OCI-LY7 (cell line): ENCODE data around the gene PCNT. TPM values are rescaled to one million over a fixed set of nuclear protein-coding genes. Genes with fewer than 3 reads are reported as not detected.

Experiments
- BruUV-seq: library from RNA; stranded (reverse); fragments of 400-500 nt; replicated peaks from 2 replicates; lab custom pipeline; 2021; lab: Mats Ljungman, UMichigan
- CTCF ChIA-PET: fragments of 300-600 bp; sonication (Branson Sonifier 250); formaldehyde crosslinking; loops from one replicate; lab custom pipeline; 2022; ENCODE audit warnings: antibody characterized with exemption; ENCODE audit not compliant: unreplicated experiment; lab: Charles Lee
- POLR2A ChIA-PET: fragments of 300-600 bp; sonication (Branson Sonifier 250); formaldehyde crosslinking; loops from one replicate; lab custom pipeline; 2022; ENCODE audit warnings: antibody characterized with exemption; lab: Charles Lee
- DNase-seq: peaks from one replicate; pipeline ENCODE4 v3.0.0-alpha.2; 2015; ENCODE audit warnings: low spot score
- H2AFZ ChIP-seq: fragments of 200-600 bp; sonication (generic), shearing (Covaris generic); 2 replicates; pipeline ENCODE4 v1.6.1; 2014; ENCODE audit warnings: mild to moderate bottlenecking, antibody characterized with exemption, low read length, moderate library complexity
- H3K27ac ChIP-seq: fragments of 200-600 bp; sonication (generic); 2 replicates; pipeline ENCODE4 v1.5.1; 2014; ENCODE audit warnings: mixed run types, low read depth, mild to moderate bottlenecking, moderate library complexity, low read length, inconsistent platforms; ENCODE audit not compliant: poor library complexity, severe bottlenecking
- H3K36me3 ChIP-seq: fragments of 200-600 bp; sonication (generic); 2 replicates; pipeline ENCODE4 v1.6.1; 2014; ENCODE audit warnings: mild to moderate bottlenecking, antibody characterized with exemption, low read length, moderate library complexity, mixed read lengths; ENCODE audit not compliant: insufficient read depth
- H3K4me1 ChIP-seq: fragments of 200-600 bp; sonication (generic); 2 replicates; pipeline ENCODE4 v1.5.1; 2014; ENCODE audit warnings: mild to moderate bottlenecking, low read length; ENCODE audit not compliant: insufficient read depth, poor library complexity, severe bottlenecking
- H3K4me2 ChIP-seq: fragments of 200-600 bp; sonication (generic); 2 replicates; pipeline ENCODE4 v1.6.1; 2014; ENCODE audit warnings: mild to moderate bottlenecking, low read length
- H3K4me3 ChIP-seq: fragments of 200-600 bp; sonication (generic); 2 replicates; pipeline ENCODE4 v1.5.1; 2014; ENCODE audit warnings: mild to moderate bottlenecking, low read depth, low read length; ENCODE audit not compliant: poor library complexity, severe bottlenecking
- H3K79me2 ChIP-seq: fragments of 200-600 bp; sonication (generic); 2 replicates; pipeline ENCODE4 v1.6.1; 2016; ENCODE audit warnings: low read depth, mild to moderate bottlenecking, low read length, moderate library complexity, mixed read lengths; ENCODE audit not compliant: insufficient read depth
- H3K9me2 ChIP-seq: fragments of 200-600 bp; sonication (generic); 2 replicates; pipeline ENCODE4 v1.6.1; 2016; ENCODE audit warnings: mild to moderate bottlenecking, low read length, mixed read lengths; ENCODE audit not compliant: insufficient read depth
- H3K9me3 ChIP-seq: fragments of 200-600 bp; sonication (generic); 2 replicates; pipeline ENCODE4 v1.6.1; 2014; ENCODE audit warnings: mild to moderate bottlenecking, mixed run types, low read length, mixed read lengths
- H4K20me1 ChIP-seq: fragments of 200-600 bp; sonication (generic); 2 replicates; pipeline ENCODE4 v1.6.1; 2014; ENCODE audit warnings: mild to moderate bottlenecking, antibody characterized with exemption, low read length, moderate library complexity, mixed read lengths; ENCODE audit not compliant: insufficient read depth
- CTCF ChIP-seq: fragments of 200-600 bp; sonication (generic); conservative IDR thresholded peaks from 2 replicates; pipeline ENCODE4 v1.5.1; 2014; ENCODE audit warnings: mild to moderate bottlenecking, antibody characterized with exemption, low read length, moderate library complexity, mixed read lengths
- EZH2phosphoT487 ChIP-seq: fragments of 200-600 bp; sonication (generic); IDR thresholded peaks from 2 replicates; pipeline ENCODE4 v1.6.1; 2018; ENCODE audit warnings: low read depth, borderline replicate concordance, mild to moderate bottlenecking, mixed run types, antibody characterized with exemption, low read length, moderate library complexity, mixed read lengths
- intact Hi-C: fragments of 100-400 bp; cut with micrococcal nuclease; formaldehyde crosslinking; loops from one replicate; pipeline ENCODE4 v1.10.0; 2022; ENCODE audit not compliant: unreplicated experiment
- total RNA-seq, 2 experiments: library from RNA; depleted of rRNA in 1 of 2; stranded (reverse); fragments of >200 nt in 1 of 2; shearing (Covaris generic) in 1 of 2; gene quantifications; 2 replicates each; pipeline ENCODE4 v1.2.3, GENCODE V29; 2014 to 2022

The PCNT gene
- total RNA-seq, 2 experiments from 2014 or later = 48.4 to 84.1 TPM

GRCh38 chr21:46349134-46349760 lies 25.3 kb downstream of the PCNT start:
- Histone ChIP-seq H3K4me1 (no peaks in the 10 kb centered on the region), H2AFZ (no peak overlapping the region), H4K20me1 (no peaks in the 10 kb centered on the region), H3K9me2 (no peaks in the 10 kb centered on the region), H3K4me3 (no peak overlapping the region), H3K9me3 (no peaks in the 10 kb centered on the region), H3K27ac (no peak overlapping the region), H3K79me2 (no peaks in the 10 kb centered on the region), H3K36me3 (peaks cover 96% of the 10 kb centered on the region), H3K4me2 (no peak overlapping the region)
- TF ChIP-seq EZH2phosphoT487 = no peak
- no peak for TF ChIP-seq CTCF
- no TSS peak for BruUV-seq
- DNase-seq = no peak
- CTCF ChIA-PET = no interaction called here
- POLR2A ChIA-PET = interaction anchor here (0.5 kb wide), 1 partner anchor 305 kb away, joined by 4 read pairs; no protein-coding TSS in a partner anchor
- intact Hi-C loops = no loop called here

DNA sequence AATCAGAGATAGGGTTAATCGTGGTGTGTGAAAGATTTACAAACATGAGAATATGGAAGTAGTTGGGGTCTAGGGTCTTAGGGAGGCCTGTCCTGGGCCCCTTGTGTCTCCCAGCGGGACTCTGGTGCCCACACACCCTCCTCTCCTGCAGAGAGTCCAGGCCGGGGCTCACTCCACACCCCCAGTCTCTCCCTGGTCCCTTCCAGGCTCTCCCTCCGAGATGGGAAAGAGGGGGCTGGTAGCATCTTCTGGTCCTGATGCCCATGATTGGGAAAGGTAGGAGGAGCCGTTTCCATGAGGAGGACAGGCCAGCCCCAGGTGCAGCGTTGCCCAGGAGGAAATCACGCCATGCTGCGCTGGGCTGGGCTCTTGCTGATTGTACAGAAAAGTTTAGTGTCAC lies 26.6 kb downstream of the PCNT start:
- ChIA-PET CTCF (no interaction called here), POLR2A (no interaction called here)
- no peak overlapping the region for H3K4me2 ChIP-seq
- peaks cover 95% of the 10 kb centered on the region for H3K36me3 ChIP-seq
- no peaks in the 10 kb centered on the region for H4K20me1 ChIP-seq
- no peak for DNase-seq
- no peak for TF ChIP-seq EZH2phosphoT487
- no peak for TF ChIP-seq CTCF
- H3K79me2 ChIP-seq = no peaks in the 10 kb centered on the region
- no peak overlapping the region for H2AFZ ChIP-seq
- no peaks in the 10 kb centered on the region for H3K9me2 ChIP-seq
- no peak overlapping the region for H3K27ac ChIP-seq
- no peaks in the 10 kb centered on the region for H3K4me1 ChIP-seq
- intact Hi-C loops = no loop called here
- no peak overlapping the region for H3K4me3 ChIP-seq
- no peaks in the 10 kb centered on the region for H3K9me3 ChIP-seq
- BruUV-seq = no TSS peak

GRCh38 chr21:46350981-46351380 lies 27.0 kb downstream of the PCNT start:
- TF ChIP-seq EZH2phosphoT487 = no peak
- TF ChIP-seq CTCF = no peak
- ChIA-PET CTCF (no interaction called here), POLR2A (no interaction called here)
- DNase-seq = no peak
- Histone ChIP-seq H4K20me1 (no peaks in the 10 kb centered on the region), H3K9me3 (no peaks in the 10 kb centered on the region), H3K4me2 (no peak overlapping the region), H2AFZ (no peak overlapping the region), H3K27ac (no peak overlapping the region), H3K9me2 (no peaks in the 10 kb centered on the region), H3K4me1 (peaks cover 4% of the 10 kb centered on the region), H3K4me3 (no peak overlapping the region), H3K79me2 (no peaks in the 10 kb centered on the region), H3K36me3 (peaks cover 95% of the 10 kb centered on the region)
- intact Hi-C loops = no loop called here
- no TSS peak for BruUV-seq
